H1 (cell line): Measurements from ENCODE around the gene ARV1. TPM values are rescaled to one million over a fixed set of nuclear protein-coding genes. Genes with fewer than 3 reads are reported as not detected.

Experiments used
- CTCF ChIA-PET: fragments of 300-600 bp; sonication (Branson Sonifier 250); formaldehyde crosslinking; loops from one replicate; lab custom pipeline; 2021; ENCODE audit not compliant: partially characterized antibody; lab: Charles Lee
- POLR2A ChIA-PET: fragments of 300-600 bp; sonication (Branson Sonifier 250); formaldehyde crosslinking; loops from one replicate; lab custom pipeline; 2021; ENCODE audit warnings: inconsistent platforms; ENCODE audit not compliant: partially characterized antibody; lab: Charles Lee
- DNase-seq, 2 experiments: peaks; one replicate each; pipeline versions ENCODE4 v3.0.0 to v3.0.0-alpha.2; 2010 to 2022; ENCODE audit warnings: low spot score in 2 of 2, low read depth in 1 of 2, mixed read lengths in 1 of 2
- FAIRE-seq: peaks from 2 replicates; lab custom pipeline; 2011; peaks lifted over from hg19 to GRCh38; lab: Jason Lieb, UNC
- H2AFZ ChIP-seq: 2 replicates; pipeline ENCODE4 v1.8.1; 2012; ENCODE audit warnings: low read length, inconsistent platforms
- H2AK5ac ChIP-seq: 2 replicates; pipeline ENCODE4 v1.6.1; 2013; ENCODE audit warnings: low read depth, low read length
- H2BK120ac ChIP-seq: replicated peaks from 2 replicates; pipeline ENCODE3; 2013; ENCODE audit warnings: low read depth, low read length, inconsistent platforms
- H2BK12ac ChIP-seq: 2 replicates; pipeline ENCODE4 v1.6.1; 2013; ENCODE audit warnings: low read depth, low read length
- H2BK15ac ChIP-seq: 2 replicates; pipeline ENCODE4 v1.6.1; 2013; ENCODE audit warnings: low read length
- H2BK20ac ChIP-seq: 2 replicates; pipeline ENCODE4 v1.6.1; 2013; ENCODE audit warnings: low read length
- H2BK5ac ChIP-seq: 2 replicates; pipeline ENCODE4 v1.6.1; 2013; ENCODE audit warnings: low read depth, low read length
- H3K14ac ChIP-seq: 2 replicates; pipeline ENCODE4 v1.6.1; 2013; ENCODE audit warnings: inconsistent platforms; ENCODE audit not compliant: insufficient read length
- H3K18ac ChIP-seq: 2 replicates; pipeline ENCODE4 v1.6.1; 2013; ENCODE audit warnings: low read length; ENCODE audit errors: extremely low read depth
- H3K23ac ChIP-seq: 2 replicates; pipeline ENCODE4 v1.6.1; 2013; ENCODE audit warnings: inconsistent platforms; ENCODE audit not compliant: insufficient read length
- H3K23me2 ChIP-seq: 2 replicates; pipeline ENCODE4 v1.6.1; 2013; ENCODE audit warnings: low read depth, low read length
- H3K27ac ChIP-seq: 2 replicates; pipeline ENCODE4 v1.6.1; 2011; ENCODE audit warnings: low read depth, low read length, inconsistent platforms
- H3K27me3 ChIP-seq, 4 experiments: replicated peaks in 1 of 4; 1 replicate in 1 of 4; 2 replicates in 3 of 4; pipeline versions ENCODE4 v1.6.1 to v1.8.1; 2011 to 2013; ENCODE audit warnings: low read length in 3 of 4, mild to moderate bottlenecking in 3 of 4, inconsistent platforms in 2 of 4, mixed read lengths in 2 of 4, moderate library complexity in 1 of 4; ENCODE audit not compliant: control insufficient read depth in 3 of 4, insufficient read depth in 3 of 4; ENCODE audit errors: extremely low read depth in 1 of 4
- H3K36me3 ChIP-seq, 4 experiments: 2 replicates each; pipeline versions ENCODE4 v1.6.1 to v1.8.1; 2011 to 2013; ENCODE audit warnings: mild to moderate bottlenecking in 4 of 4, low read length in 3 of 4, moderate library complexity in 2 of 4, control low read depth in 1 of 4, inconsistent platforms in 1 of 4; ENCODE audit not compliant: insufficient read depth in 4 of 4, control insufficient read depth in 2 of 4
- H3K4ac ChIP-seq: replicated peaks from 2 replicates; pipeline ENCODE3; 2013; ENCODE audit warnings: low read length, low read depth, mixed read lengths, inconsistent platforms; ENCODE audit not compliant: insufficient read length
- H3K4me1 ChIP-seq, 4 experiments: replicated peaks in 1 of 4; 1 replicate in 1 of 4; 2 replicates in 3 of 4; pipeline versions ENCODE4 v1.6.1 to v1.8.1; 2011 to 2013; ENCODE audit warnings: low read length in 3 of 4, inconsistent platforms in 2 of 4, mixed read lengths in 1 of 4; ENCODE audit not compliant: insufficient read depth in 4 of 4, control insufficient read depth in 3 of 4
- H3K4me2 ChIP-seq, 2 experiments: 2 replicates each; pipeline versions ENCODE4 v1.6.1 to v1.8.1; 2011 to 2013; ENCODE audit warnings: low read depth in 2 of 2, low read length in 2 of 2, control low read depth in 1 of 2, inconsistent platforms in 1 of 2, mild to moderate bottlenecking in 1 of 2; ENCODE audit not compliant: insufficient read depth in 1 of 2
- H3K4me3 ChIP-seq, 4 experiments: fragments of 200-600, 300-600 bp in 1 of 4; sonication (generic), shearing (Covaris generic), sonication (Bioruptor Twin) in 1 of 4; 2 replicates each; pipeline versions ENCODE4 v1.5.1 to v1.8.1; 2011 to 2016; ENCODE audit warnings: low read length in 4 of 4, low read depth in 3 of 4, control low read depth in 2 of 4, inconsistent platforms in 2 of 4, mild to moderate bottlenecking in 2 of 4, mixed read lengths in 1 of 4, moderate library complexity in 1 of 4; ENCODE audit not compliant: insufficient read depth in 2 of 4; ENCODE audit errors: extremely low read depth in 1 of 4
- H3K56ac ChIP-seq: replicated peaks from 2 replicates; pipeline ENCODE3; 2013; ENCODE audit warnings: low read depth, mild to moderate bottlenecking, mixed read lengths, low read length, inconsistent platforms; ENCODE audit not compliant: insufficient read length
- H3K79me1 ChIP-seq: 2 replicates; pipeline ENCODE4 v1.6.1; 2013; ENCODE audit warnings: low read depth, low read length, control low read depth
- H3K79me2 ChIP-seq, 2 experiments: 2 replicates each; pipeline versions ENCODE4 v1.6.1 to v1.8.1; 2012 to 2013; ENCODE audit warnings: low read length in 2 of 2, mild to moderate bottlenecking in 2 of 2, inconsistent platforms in 1 of 2; ENCODE audit not compliant: insufficient read depth in 2 of 2, control insufficient read depth in 1 of 2
- H3K9ac ChIP-seq, 4 experiments: replicated peaks in 1 of 4; 1 replicate in 1 of 4; 2 replicates in 3 of 4; pipeline versions ENCODE4 v1.6.1 to v1.8.1; 2011 to 2013; ENCODE audit warnings: low read depth in 3 of 4, low read length in 3 of 4, control low read depth in 2 of 4, mild to moderate bottlenecking in 2 of 4, moderate library complexity in 2 of 4, inconsistent platforms in 1 of 4; ENCODE audit errors: extremely low read depth in 1 of 4
- H3K9me3 ChIP-seq, 2 experiments: 2 replicates each; pipeline versions ENCODE4 v1.6.1 to v1.8.1; 2012 to 2013; ENCODE audit warnings: mild to moderate bottlenecking in 2 of 2, moderate library complexity in 2 of 2, control low read depth in 1 of 2, inconsistent platforms in 1 of 2, low read depth in 1 of 2, low read length in 1 of 2, mixed read lengths in 1 of 2; ENCODE audit not compliant: insufficient read depth in 2 of 2
- H4K20me1 ChIP-seq, 2 experiments: replicated peaks in 1 of 2; 2 replicates each; pipeline versions ENCODE3 to v1.8.1; 2011 to 2013; ENCODE audit warnings: inconsistent platforms in 2 of 2, low read length in 2 of 2, mild to moderate bottlenecking in 1 of 2; ENCODE audit not compliant: insufficient read depth in 2 of 2, control insufficient read depth in 1 of 2
- H4K5ac ChIP-seq: 2 replicates; pipeline ENCODE4 v1.6.1; 2013; ENCODE audit warnings: low read length, low read depth, mixed read lengths, inconsistent platforms; ENCODE audit not compliant: insufficient read length
- H4K8ac ChIP-seq: 2 replicates; pipeline ENCODE4 v1.8.0; 2013; ENCODE audit warnings: mild to moderate bottlenecking, moderate library complexity, low read length, inconsistent platforms; ENCODE audit not compliant: insufficient read depth; ENCODE audit errors: extremely low read depth
- H4K91ac ChIP-seq: replicated peaks from 2 replicates; pipeline ENCODE3; 2013; ENCODE audit warnings: low read length, mixed read lengths, inconsistent platforms; ENCODE audit not compliant: insufficient read length
- CREB1 ChIP-seq: IDR thresholded peaks from 2 replicates; pipeline ENCODE4 v1.6.1; 2012; ENCODE audit warnings: inconsistent platforms
- EZH2 ChIP-seq: fragments of 200-600 bp; sonication (generic); IDR thresholded peaks from 2 replicates; pipeline ENCODE4 v1.7.1; 2012; ENCODE audit warnings: low read depth, mild to moderate bottlenecking, moderate library complexity, low read length, inconsistent platforms; ENCODE audit not compliant: severe bottlenecking
- JUND ChIP-seq: IDR thresholded peaks from 2 replicates; pipeline ENCODE4 v1.6.1; 2011; ENCODE audit warnings: mild to moderate bottlenecking, improper control_type of control experiment, low read length
- KDM4A ChIP-seq: IDR thresholded peaks from one replicate; pipeline ENCODE4 v1.7.1; 2012; ENCODE audit warnings: low read depth, mild to moderate bottlenecking, moderate library complexity, low read length, inconsistent platforms; ENCODE audit not compliant: severe bottlenecking
- MAFK ChIP-seq: IDR thresholded peaks from 2 replicates; pipeline ENCODE4 v1.6.1; 2012; ENCODE audit warnings: low read depth, mild to moderate bottlenecking, improper control_type of control experiment, low read length
- PHF8 ChIP-seq: fragments of 200-600 bp; sonication (generic); conservative IDR thresholded peaks from 2 replicates; pipeline ENCODE4 v1.7.1; 2012; ENCODE audit warnings: low read depth, mild to moderate bottlenecking, inconsistent platforms, low read length, moderate library complexity
- POLR2AphosphoS5 ChIP-seq: IDR thresholded peaks from 2 replicates; pipeline ENCODE4 v1.6.1; 2011; ENCODE audit warnings: low read depth, low read length
- SIX5 ChIP-seq: IDR thresholded peaks from 2 replicates; pipeline ENCODE4 v1.6.1; 2011; ENCODE audit warnings: mild to moderate bottlenecking, low read depth, low read length
- SUZ12 ChIP-seq: fragments of 200-600 bp; sonication (generic); IDR thresholded peaks from 2 replicates; pipeline ENCODE4 v1.6.1; 2012; ENCODE audit warnings: mild to moderate bottlenecking, inconsistent platforms, low read length, moderate library complexity, mixed read lengths
- WGBS, 2 experiments: shearing (Covaris generic) in 1 of 2; methylation state at CpG; one replicate each; pipeline versions ENCODE4 v1.1.6 to v1.1.7; 2013 to 2015; ENCODE audit warnings: low lambda C conversion rate in 2 of 2, mixed read lengths in 2 of 2, inconsistent platforms in 1 of 2, low coverage in 1 of 2, missing lambda C conversion rate in 1 of 2; ENCODE audit not compliant: insufficient replicate concordance in 2 of 2, insufficient coverage in 1 of 2, insufficient read length in 1 of 2; ENCODE audit errors: extremely low coverage in 1 of 2, missing lambda C conversion rate in 1 of 2; 5-methylcytosine and 5-hydroxymethylcytosine counted together
- polyA plus RNA-seq, 7 experiments: library from polyadenylated mRNA; depleted of rRNA in 3 of 7; stranded (reverse) in 5 of 7; unstranded in 2 of 7; fragments of >200 nt in 5 of 7; fragments of 200-250 nt in 2 of 7; gene quantifications; 1 replicate in 5 of 7; 2 replicates in 1 of 7; 4 replicates in 1 of 7; pipeline versions ENCODE4 v1.2.1 to v1.2.3, GENCODE V29; 2011 to 2013; ENCODE audit warnings: missing spikeins in 2 of 7, mixed read lengths in 2 of 7
- total RNA-seq: library from RNA; stranded (reverse); fragmentation: NEBNext Ultra II Directional; extraction: Animal tissue kit (Norgen Biotek cat#: 25700); gene quantifications from 2 replicates; pipeline ENCODE4 v1.2.1, GENCODE V29; 2021
- TF ChIP-seq, protein P1 (sequence below): IDR thresholded peaks from 2 replicates; pipeline ENCODE4 v1.6.1; 2012; ENCODE audit warnings: inconsistent platforms

The ARV1 gene
- total and polyA plus RNA-seq, 2 of the 8 experiments (the other 6 are each of a cell fraction or from before 2014, with no cell fraction given): 13.1 to 13.4 TPM

GRCh38 chr1:231039161-231040018 lies 60.5 kb downstream of the ARV1 start:
- no peak overlapping the region for H2BK15ac ChIP-seq
- no peaks in the 10 kb centered on the region; a peak in 1 of 8 replicates for H3K36me3 ChIP-seq
- no peak overlapping the region for H2BK12ac ChIP-seq
- H4K20me1 ChIP-seq: peaks cover 2 to 9% of the 10 kb centered on the region in 2 experiments
- no peak overlapping the region for H3K23ac ChIP-seq
- 0 out of 2 replicates have a peak overlapping the region, but pooled peaks have one; percentile 57 for H2AFZ ChIP-seq
- no peaks in the 10 kb centered on the region for H3K79me1 ChIP-seq
- H3K23me2 ChIP-seq: peaks cover 12% of the 10 kb centered on the region; the same call in 1 of the 2 replicates
- FAIRE-seq: peak; percentile 13
- H3K56ac ChIP-seq: no peak overlapping the region
- peak overlapping the region in 1 of 4 experiments; percentile 8; a peak in 1 of 7 replicates for H3K9ac ChIP-seq
- H3K4me3 ChIP-seq: peak overlapping the region; percentile 50 to 84 (median 54)
- H3K14ac ChIP-seq: no peak overlapping the region
- POLR2A ChIA-PET: no interaction called here
- H3K27ac ChIP-seq: no peak overlapping the region
- CTCF ChIA-PET: interaction anchor here (0.6 to 1.6 kb wide), 5 partner anchors 50 to 132 kb away, joined by 3 to 4 read pairs (median 3); no protein-coding TSS in a partner anchor
- H3K4me2 ChIP-seq: peak overlapping the region; percentile 69 to 91
- H3K4me1 ChIP-seq: peaks cover 0 to 5% (median 2%) of the 10 kb centered on the region in 4 experiments; a peak in 5 of 7 replicates
- H4K5ac ChIP-seq: no peak overlapping the region
- no peak overlapping the region for H3K18ac ChIP-seq
- H3K27me3 ChIP-seq: peaks cover 29 to 59% (median 54%) of the 10 kb centered on the region in 4 experiments
- no peak overlapping the region for H2BK120ac ChIP-seq
- H2BK20ac ChIP-seq: no peak overlapping the region
- H3K79me2 ChIP-seq: no peaks in the 10 kb centered on the region
- no peaks in the 10 kb centered on the region for H3K9me3 ChIP-seq
- DNase-seq: peak in 1 of 2 experiments; percentile 61
- no peak overlapping the region for H4K91ac ChIP-seq
- no peak overlapping the region for H3K4ac ChIP-seq
- peak overlapping the region; percentile 74 for H4K8ac ChIP-seq
- H2AK5ac ChIP-seq: no peak overlapping the region
- H2BK5ac ChIP-seq: no peak overlapping the region
- WGBS, 2 experiments: 2% methylated on average over 60 of the region's 91 CpGs; no CpG with 5 or more reads in 1 of the 2 experiments
- TF ChIP-seq KDM4A: peak; percentile 69
- TF ChIP-seq CREB1: 0 out of 2 replicates have a peak, but pooled peaks have one; percentile 36
- no peak for TF ChIP-seq SIX5
- no peak for TF ChIP-seq POLR2AphosphoS5
- TF ChIP-seq, protein P1, sequence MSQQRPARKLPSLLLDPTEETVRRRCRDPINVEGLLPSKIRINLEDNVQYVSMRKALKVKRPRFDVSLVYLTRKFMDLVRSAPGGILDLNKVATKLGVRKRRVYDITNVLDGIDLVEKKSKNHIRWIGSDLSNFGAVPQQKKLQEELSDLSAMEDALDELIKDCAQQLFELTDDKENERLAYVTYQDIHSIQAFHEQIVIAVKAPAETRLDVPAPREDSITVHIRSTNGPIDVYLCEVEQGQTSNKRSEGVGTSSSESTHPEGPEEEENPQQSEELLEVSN: peak; percentile 16; the same call in 1 of the 2 replicates
- no peak for TF ChIP-seq MAFK
- TF ChIP-seq PHF8: 0 out of 2 replicates have a peak, but pooled peaks have one; percentile 0
- peak; percentile 90 for TF ChIP-seq EZH2
- no peak for TF ChIP-seq JUND
- TF ChIP-seq SUZ12: peak; percentile 86
